ENCODE measurements around the gene ZFPM1. TPM values are rescaled to one million over a fixed set of nuclear protein-coding genes. Genes with fewer than 3 reads are reported as not detected.
A peak's percentile ranks its signal among the peaks of the same experiment; 100 is the strongest.

ZFPM1 gene
- total and polyA plus RNA-seq, 12 donors = 0.37 to 23.8 (median 3.5) TPM

- no peak for DNase-seq
- Histone ChIP-seq H3K27ac (no peak overlapping the region), H3K36me3 (replicated peaks in 1 of 2) (no peaks in the 10 kb centered on the region), H3K9me3 (replicated peaks in 1 of 3) (no peaks in the 10 kb centered on the region), H3K27me3 (no peaks in the 10 kb centered on the region), H3K4me3 (peak overlapping the region in 2 of 4 donors; percentile 26 to 75), H3K4me1 (replicated peaks in 1 of 2) (peaks cover 0 to 19% of the 10 kb centered on the region in 2 donors)
- WGBS, 4 donors = 75 to 90% (median 84%) methylated on average over 15 to 18 of the region's 18 CpGs
- intact Hi-C loops (cut with DNase I) = no loop called here
- TF ChIP-seq POLR2A (IDR thresholded peaks at IDR 0.05) = no peak
- TF ChIP-seq CTCF (IDR thresholded peaks at IDR 0.05) = no peak
Measured at GRCh38 chr16:88568710-88569613, 115.9 kb downstream of the ZFPM1 start.

- 0 to 7% (median 2%) methylated on average over 1 to 28 of the region's 28 CpGs for whole genome bisulfite sequencing, 4 donors
- peaks cover 0 to 19% of the 10 kb centered on the region in 2 donors for H3K4me1 ChIP-seq (replicated peaks in 1 of 2)
- no peaks in the 10 kb centered on the region for H3K9me3 ChIP-seq (replicated peaks in 1 of 3)
- peak overlapping the region in 3 of 4 donors; percentile 26 to 75 (median 30) for H3K4me3 ChIP-seq
- intact Hi-C loops (cut with DNase I) = no loop called here
- no peaks in the 10 kb centered on the region for H3K27me3 ChIP-seq
- peak overlapping the region in 3 of 5 donors; percentile 21 to 83 (median 69) for H3K27ac ChIP-seq
- TF ChIP-seq POLR2A (IDR thresholded peaks at IDR 0.05) (no peak), CTCF (IDR thresholded peaks at IDR 0.05) (no peak)
- DNase-seq = peak in 5 of 7 donors; percentile 19 to 62 (median 32)
- H3K36me3 ChIP-seq (replicated peaks in 1 of 2) = no peaks in the 10 kb centered on the region
Measured at GRCh38 chr16:88569614-88569984, 116.5 kb downstream of the ZFPM1 start.

GRCh38 chr16:88569985-88570690, 117.1 kb downstream of the ZFPM1 start, which contains the start of gene ZC3H18:
ZC3H18 (plus strand) TSS chr16:88570403; CDS start chr16:88577124, 6,721 bp downstream.
- Histone ChIP-seq H3K27ac (peak within 1 kb of the TSS in 4 of 5 donors; percentile 69 to 93 (median 74)), H3K9me3 (replicated peaks in 1 of 3) (no peaks in the 10 kb centered on the region), H3K4me3 (peak within 1 kb of the TSS in 3 of 4 donors; percentile 26 to 87 (median 75)), H3K4me1 (replicated peaks in 1 of 2) (peaks cover 0 to 19% of the 10 kb centered on the region in 2 donors), H3K36me3 (replicated peaks in 1 of 2) (no peaks in the 10 kb centered on the region), H3K27me3 (no peaks in the 10 kb centered on the region)
- intact Hi-C loops (cut with DNase I) = no loop called here
- WGBS, 4 donors = 0 to 1% (median 0%) methylated on average over 12 to 90 of the region's 90 CpGs
- TF ChIP-seq POLR2A (IDR thresholded peaks at IDR 0.05) (peak; percentile 61 to 62), CTCF (IDR thresholded peaks at IDR 0.05) (peak in 1 of 6 experiments; percentile 6)
- DNase-seq = peak; percentile 94 to 98 (median 97)

- peak overlapping the region in 2 of 4 donors; percentile 75 to 87 for H3K4me3 ChIP-seq
- no peaks in the 10 kb centered on the region for H3K36me3 ChIP-seq (replicated peaks in 1 of 2)
- H3K9me3 ChIP-seq (replicated peaks in 1 of 3) = no peaks in the 10 kb centered on the region
- intact Hi-C loops (cut with DNase I) = no loop called here
- peak in 3 of 7 donors; percentile 22 to 39 (median 32) for DNase-seq
- TF ChIP-seq POLR2A (IDR thresholded peaks at IDR 0.05) = no peak
- TF ChIP-seq CTCF (IDR thresholded peaks at IDR 0.05) = no peak
- no peaks in the 10 kb centered on the region for H3K27me3 ChIP-seq
- 0 to 1% (median 0%) methylated on average over 8 to 35 of the region's 35 CpGs for WGBS, 4 donors
- peaks cover 0 to 19% of the 10 kb centered on the region in 2 donors for H3K4me1 ChIP-seq (replicated peaks in 1 of 2)
- peak overlapping the region in 4 of 5 donors; percentile 69 to 93 (median 74) for H3K27ac ChIP-seq
Measured at GRCh38 chr16:88570691-88571092, 117.6 kb downstream of the ZFPM1 start.
